AG10803 (cell line): Measurements from ENCODE around the gene PRDM16.

ENCODE experiments used
- DNase-seq: peaks from one replicate; pipeline ENCODE4 v3.0.0; 2010; ENCODE audit warnings: low read depth
- H3K4me3 ChIP-seq: 2 replicates; pipeline ENCODE4 v1.5.1; 2011; ENCODE audit warnings: mild to moderate bottlenecking, low read length, control low read depth
- TF ChIP-seq, protein P1 (sequence below): conservative IDR thresholded peaks from 2 replicates; pipeline ENCODE4 v1.5.1; 2011; ENCODE audit warnings: mild to moderate bottlenecking, low read length, control low read depth, inconsistent platforms

PRDM16 gene

GRCh38 chr1:3314491-3315381, 245.7 kb downstream of the PRDM16 start:
- peak; percentile 60 for DNase-seq
- TF ChIP-seq, protein P1, sequence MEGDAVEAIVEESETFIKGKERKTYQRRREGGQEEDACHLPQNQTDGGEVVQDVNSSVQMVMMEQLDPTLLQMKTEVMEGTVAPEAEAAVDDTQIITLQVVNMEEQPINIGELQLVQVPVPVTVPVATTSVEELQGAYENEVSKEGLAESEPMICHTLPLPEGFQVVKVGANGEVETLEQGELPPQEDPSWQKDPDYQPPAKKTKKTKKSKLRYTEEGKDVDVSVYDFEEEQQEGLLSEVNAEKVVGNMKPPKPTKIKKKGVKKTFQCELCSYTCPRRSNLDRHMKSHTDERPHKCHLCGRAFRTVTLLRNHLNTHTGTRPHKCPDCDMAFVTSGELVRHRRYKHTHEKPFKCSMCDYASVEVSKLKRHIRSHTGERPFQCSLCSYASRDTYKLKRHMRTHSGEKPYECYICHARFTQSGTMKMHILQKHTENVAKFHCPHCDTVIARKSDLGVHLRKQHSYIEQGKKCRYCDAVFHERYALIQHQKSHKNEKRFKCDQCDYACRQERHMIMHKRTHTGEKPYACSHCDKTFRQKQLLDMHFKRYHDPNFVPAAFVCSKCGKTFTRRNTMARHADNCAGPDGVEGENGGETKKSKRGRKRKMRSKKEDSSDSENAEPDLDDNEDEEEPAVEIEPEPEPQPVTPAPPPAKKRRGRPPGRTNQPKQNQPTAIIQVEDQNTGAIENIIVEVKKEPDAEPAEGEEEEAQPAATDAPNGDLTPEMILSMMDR: no peak
- H3K4me3 ChIP-seq: no peak overlapping the region

DNA sequence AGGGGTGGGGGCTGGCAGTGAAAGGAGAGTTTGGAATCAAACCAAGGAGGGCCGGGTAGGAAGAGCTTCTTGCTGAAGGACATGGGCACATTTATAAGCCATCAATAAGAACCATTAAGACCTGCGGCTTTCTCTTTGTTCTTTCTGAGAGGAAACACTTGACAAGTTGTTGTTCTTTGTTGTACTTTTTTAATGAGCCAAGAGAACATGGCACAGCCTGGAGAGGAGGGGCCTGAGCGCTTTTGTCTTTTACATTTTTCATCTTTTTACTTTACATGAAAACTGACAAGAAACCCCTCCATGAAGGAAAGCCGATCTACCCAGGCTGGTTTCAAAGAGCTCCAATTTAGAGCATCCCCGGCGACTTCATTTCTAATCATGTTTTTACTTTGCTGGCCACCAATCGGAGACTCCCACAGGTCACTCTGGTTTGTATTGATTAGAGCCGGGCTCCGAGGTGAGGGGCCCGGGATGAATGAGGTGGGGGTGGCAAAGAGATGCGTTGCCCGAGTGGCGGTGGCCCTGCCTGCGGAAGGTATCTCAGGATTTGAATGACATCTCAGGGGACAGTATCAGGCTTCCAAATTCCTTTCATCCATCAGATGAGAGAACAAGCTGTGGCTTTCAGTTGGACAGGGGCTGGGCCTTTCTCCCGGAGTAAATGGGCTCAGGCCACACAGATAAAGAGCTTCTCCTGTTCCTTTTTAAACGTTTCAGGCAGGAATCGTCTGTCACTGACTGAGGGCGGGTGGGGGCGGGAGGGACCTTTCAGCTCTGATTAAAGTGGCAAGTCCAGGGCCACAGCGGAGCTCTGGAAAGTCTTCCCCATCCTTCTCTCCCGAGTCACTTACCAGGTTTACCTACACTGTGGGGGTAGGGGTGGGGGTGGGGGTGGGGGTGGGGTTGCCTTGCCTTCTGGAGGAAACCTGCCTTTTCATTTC, 246.7 kb downstream of the PRDM16 start:
- DNase-seq: no peak
- H3K4me3 ChIP-seq: no peak overlapping the region
- TF ChIP-seq, protein P1: no peak

DNA sequence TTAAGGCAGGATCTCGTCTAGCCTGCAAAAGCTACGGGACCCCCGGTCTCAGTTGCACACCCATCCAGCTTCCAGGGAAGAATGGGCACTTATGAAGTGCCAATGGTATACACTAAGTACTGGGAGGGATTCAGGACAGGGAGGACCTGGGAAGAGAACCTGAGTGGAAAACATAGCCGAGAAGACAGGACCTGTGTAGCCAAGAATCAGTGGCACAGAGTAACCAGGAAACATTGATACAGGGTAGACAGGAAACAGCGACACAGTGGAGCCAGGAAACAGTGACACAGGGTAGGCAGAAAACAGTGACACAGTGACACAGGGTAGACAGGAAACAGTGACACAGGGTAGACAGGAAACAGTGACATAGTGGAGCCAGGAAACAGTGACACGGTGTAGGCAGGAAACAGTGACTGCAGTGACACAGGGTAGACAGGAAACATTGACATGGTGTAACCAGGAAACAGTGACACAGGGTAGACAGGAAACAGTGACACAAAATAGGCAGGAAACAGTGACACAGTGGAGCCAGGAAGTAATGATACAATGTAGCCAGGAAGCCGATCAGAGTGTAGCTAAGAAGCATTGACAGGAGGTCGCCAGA, 247.4 kb downstream of the PRDM16 start:
- no peak for DNase-seq
- TF ChIP-seq, protein P1: no peak

DNA sequence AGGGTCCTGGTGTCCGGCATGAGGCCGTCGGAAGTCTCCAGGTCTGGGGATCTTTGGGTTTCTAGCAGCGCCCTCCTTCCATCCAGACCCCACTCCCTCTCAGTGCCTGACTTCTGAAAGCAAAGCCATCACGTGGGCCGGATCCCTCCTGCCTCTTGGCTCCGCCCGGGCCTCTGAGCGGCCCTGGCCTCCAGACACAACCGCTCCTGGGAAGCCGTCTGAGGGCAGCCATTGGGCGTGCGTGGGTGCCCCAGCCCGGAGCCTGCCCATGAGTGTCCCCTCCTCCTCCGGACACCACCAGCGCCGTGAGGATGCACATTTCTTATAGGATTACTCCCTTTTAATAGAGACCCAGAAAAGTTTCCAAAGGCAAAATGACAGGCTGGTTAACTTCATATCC, 248.5 kb downstream of the PRDM16 start:
- TF ChIP-seq, protein P1: no peak
- DNase-seq: no peak
- H3K4me3 ChIP-seq: no peak overlapping the region

More for the DNA sequence above, 247.4 kb downstream of the PRDM16 start:
- H3K4me3 ChIP-seq: no peak overlapping the region

DNA sequence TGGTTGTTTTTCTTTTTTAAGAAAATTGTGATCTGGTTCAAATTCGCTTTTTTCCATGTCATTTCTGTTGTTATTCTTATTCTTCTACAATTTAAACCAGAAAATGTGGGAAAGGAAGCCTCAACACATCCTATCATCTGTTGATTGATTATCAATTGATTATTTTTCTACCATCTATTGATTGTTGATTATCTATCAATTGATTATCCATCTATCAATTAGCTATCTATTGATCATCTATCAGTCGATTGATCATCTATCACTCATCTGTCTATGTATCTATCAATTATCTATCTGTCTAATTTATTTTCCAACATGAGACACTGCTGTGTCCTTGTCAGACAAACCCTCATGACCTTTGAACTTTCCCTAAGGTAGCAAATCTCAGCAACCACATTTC, 249.3 kb downstream of the PRDM16 start:
- DNase-seq: no peak
- TF ChIP-seq, protein P1: no peak

DNA sequence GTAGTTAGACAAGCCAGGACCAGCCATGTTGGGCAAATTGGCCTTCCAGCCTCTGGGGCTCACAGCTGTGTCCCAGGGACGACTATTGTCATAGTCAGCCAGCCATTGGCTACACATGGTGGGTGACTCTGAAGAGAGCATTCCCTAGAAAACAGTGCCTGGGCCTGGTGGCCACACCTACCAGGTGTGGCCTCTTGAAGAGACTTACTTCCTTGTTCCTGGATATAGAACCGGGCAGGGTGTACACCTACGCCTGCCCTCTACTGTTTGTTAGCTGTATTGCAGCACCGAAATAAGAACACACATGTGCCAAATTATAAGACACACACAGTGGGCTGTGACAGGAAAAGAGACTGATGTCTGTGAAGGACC, 250.9 kb downstream of the PRDM16 start:
- DNase-seq: peak; percentile 53
- TF ChIP-seq, protein P1: peak; percentile 62
- no peak overlapping the region for H3K4me3 ChIP-seq

More for the DNA sequence above, 249.3 kb downstream of the PRDM16 start:
- no peak overlapping the region for H3K4me3 ChIP-seq
